GM21529 (cell line): ENCODE measurements around the gene ANKRD16.
A peak's percentile ranks its signal among the peaks of the same experiment; 100 is the strongest.

Experiments
- ATAC-seq: cut with Tn5 transposase; IDR thresholded peaks from one replicate; pipeline ENCODE4 v1.9.1; 2021; ENCODE audit not compliant: unreplicated experiment

The ANKRD16 gene

DNA sequence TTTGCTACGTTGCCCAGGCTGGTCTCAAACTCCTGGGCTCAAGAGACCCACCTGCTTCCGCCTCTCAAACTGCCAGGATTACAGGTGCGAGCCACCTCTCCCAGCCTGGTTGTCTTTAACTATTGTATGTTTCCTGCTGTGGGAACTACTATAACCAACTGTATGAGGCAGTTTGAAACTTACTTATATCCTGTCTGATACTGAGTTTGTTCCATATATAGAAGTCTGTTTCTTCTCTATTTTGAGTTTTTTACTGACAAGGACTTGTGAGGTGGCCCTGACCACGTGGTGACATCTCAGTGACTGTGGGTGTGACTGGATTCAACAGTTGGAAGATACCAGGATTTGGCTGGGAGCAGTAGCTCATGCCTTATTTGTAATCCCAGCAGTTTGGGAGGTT is 14.5 kb upstream of the ANKRD16 start:
- peak; percentile 98 for ATAC-seq

GRCh38 chr10:5903563-5903962 is 13.9 kb upstream of the ANKRD16 start:
- ATAC-seq, result no peak

DNA sequence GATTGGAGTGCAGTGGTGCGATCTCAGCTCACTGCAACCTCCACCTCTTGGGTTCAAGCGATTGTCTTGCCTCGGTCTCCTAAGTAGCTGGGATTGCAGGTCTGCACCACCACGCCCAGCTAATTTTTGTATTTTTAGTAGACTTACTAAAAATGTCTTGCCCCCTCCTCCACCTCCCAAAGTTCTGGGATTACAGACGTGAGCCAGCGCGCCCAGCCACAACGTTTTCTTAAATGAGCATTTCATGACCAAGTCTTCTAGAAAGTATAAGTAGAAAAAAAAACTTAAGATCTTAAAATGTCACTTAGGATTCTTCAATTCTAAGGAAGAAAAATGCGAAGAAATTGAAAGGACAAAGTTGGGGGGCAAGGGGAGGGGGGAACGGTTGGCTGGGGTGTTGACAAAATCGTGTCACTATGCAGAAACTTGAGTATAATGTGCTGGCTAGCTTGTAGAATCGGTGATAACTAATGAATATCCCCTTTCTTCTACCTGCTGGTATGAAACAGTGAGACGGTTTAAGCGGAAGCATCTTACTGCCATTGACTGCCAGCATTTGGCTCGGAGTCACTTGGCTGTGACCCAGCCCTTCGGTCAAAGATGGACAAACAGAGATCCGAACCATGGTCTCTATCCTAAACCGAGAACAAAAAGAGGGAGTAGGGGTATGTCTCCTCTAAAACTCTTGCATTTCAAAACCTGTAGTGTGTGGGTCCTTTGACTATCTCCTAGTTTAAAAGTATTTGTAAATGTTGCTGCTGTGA is 13.0 kb upstream of the ANKRD16 start:
- ATAC-seq, result no peak

GRCh38 chr10:5900247-5900646 is 10.6 kb upstream of the ANKRD16 start:
- no peak for ATAC-seq

GRCh38 chr10:5898163-5898562 is 8.5 kb upstream of the ANKRD16 start:
- no peak for ATAC-seq

- ATAC-seq, result no peak
These were observed 7.8 kb upstream of the ANKRD16 start for GRCh38 chr10:5897504-5897903.

DNA sequence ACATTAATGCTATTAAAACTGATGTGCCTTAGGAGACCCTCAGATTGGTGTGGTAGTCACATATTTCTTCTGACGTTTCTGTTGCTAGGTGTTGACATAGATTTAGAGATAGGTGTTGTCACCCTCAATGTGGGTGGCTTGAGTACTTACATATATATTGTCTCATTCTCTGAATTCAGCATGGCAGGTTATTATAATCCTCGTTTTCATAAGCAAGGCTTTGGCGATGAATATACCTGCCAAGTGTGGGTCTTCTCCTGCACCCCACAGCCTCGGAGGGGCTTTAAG is 7.3 kb upstream of the ANKRD16 start:
- ATAC-seq, result no peak

DNA sequence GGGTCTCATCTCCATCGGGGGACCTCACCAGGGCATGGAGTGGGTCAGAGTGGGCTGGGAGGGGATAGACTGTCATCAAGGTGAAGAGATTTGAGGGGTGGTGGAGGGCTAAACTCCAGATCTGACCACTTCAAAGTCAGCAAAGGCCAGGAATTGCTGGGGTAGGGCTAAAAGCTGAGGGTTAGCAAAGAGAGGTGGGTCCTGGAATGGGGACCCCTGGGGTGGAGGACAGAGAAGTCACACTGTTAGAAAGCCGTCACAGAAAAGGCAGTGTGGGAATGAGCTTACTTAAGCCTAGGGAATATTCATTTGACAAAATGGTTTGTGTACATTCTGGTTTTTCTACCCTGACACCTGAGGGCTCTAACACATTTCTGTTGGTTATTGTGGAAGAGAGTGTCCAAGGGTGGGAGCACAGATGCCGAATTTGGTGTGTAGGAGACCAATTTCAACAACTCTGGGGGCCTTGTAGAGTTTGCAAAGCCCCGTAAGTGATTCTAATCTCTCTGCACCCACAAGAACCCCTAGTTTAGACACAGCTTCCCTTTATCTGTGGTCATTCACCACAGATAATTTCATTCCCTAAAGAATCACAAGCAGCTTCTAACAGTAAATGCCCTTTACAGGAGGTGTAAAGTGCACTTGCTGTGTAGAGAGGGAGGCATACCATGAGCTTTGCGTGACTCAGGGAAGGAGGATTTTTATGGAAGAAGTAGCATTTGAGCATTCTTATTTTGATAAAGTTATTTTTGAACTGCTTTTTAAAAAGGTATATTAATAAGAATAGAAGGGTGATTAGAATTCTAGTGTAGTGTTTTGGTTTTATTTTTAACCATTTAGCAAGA is 6.7 kb upstream of the ANKRD16 start:
- ATAC-seq, result no peak

DNA sequence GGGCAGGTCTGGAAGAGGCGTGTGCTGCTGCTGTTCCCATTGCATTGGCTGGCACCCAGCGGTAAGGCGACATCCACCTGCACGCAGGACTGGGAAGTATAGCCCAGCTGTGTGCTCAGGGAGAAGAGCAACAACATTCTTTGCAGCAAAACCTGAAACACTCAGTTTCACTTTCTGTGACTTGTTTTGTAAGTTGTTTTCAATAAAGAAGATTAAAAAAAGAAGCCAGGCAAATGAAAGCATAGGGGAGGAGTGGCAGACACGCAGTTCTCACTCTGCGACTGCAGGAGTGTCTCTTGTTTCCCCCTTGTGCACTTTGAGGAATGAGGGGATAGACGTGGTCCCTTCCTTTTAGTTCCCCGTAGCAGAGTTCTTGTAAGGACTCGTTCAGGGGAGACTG is 6.1 kb upstream of the ANKRD16 start:
- ATAC-seq, result peak; percentile 71

DNA sequence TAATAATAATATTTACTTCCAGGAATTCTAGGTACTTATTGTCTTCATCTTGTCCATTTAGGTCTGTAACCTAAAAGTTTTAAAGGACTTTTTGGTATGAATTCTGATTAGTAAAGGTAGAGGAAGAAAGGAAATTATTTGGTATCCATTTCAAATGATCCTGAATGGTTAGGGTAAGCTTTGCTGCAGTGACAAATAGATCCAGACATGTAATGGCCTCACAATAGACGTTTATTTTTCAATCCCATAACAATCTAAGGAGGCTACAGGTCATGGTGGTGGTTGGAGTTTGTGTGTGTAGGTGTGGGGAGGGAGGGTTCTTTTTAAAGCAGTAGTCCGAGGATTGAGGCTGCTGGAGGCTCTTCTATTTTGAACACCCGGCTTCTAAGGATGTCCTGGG is 5.7 kb upstream of the ANKRD16 start:
- no peak for ATAC-seq

- ATAC-seq, result no peak
These were observed 5.2 kb upstream of the ANKRD16 start for GRCh38 chr10:5894873-5895272.

- ATAC-seq, result no peak
These were observed 4.7 kb upstream of the ANKRD16 start for GRCh38 chr10:5894403-5894802.

DNA sequence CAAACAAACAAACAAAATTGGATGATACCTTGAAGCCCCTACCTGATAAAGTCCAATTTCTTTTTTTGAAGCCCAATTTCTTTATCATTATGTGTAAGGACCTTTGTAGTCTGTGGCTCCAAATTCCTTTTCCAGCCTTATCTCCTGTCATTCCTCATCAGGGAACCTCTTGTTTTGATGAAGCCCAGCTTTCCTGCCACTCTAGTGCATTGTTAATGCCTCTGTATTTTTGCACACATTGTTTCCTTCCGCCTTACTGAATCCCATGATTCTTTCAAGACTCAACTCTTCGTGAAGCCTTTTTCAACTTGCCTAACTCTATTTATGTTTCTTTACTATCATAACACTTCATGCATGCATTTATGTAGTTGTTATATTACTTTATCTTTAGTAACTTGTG is 3.6 kb upstream of the ANKRD16 start:
- ATAC-seq, result no peak

GRCh38 chr10:5892007-5892406 is 2.3 kb upstream of the ANKRD16 start:
- no peak for ATAC-seq

- ATAC-seq, result no peak
These were observed 1.3 kb upstream of the ANKRD16 start for GRCh38 chr10:5891009-5891408.

GRCh38 chr10:5890452-5890915 is 791 bp upstream of the ANKRD16 start:
- ATAC-seq, result peak; percentile 6

DNA sequence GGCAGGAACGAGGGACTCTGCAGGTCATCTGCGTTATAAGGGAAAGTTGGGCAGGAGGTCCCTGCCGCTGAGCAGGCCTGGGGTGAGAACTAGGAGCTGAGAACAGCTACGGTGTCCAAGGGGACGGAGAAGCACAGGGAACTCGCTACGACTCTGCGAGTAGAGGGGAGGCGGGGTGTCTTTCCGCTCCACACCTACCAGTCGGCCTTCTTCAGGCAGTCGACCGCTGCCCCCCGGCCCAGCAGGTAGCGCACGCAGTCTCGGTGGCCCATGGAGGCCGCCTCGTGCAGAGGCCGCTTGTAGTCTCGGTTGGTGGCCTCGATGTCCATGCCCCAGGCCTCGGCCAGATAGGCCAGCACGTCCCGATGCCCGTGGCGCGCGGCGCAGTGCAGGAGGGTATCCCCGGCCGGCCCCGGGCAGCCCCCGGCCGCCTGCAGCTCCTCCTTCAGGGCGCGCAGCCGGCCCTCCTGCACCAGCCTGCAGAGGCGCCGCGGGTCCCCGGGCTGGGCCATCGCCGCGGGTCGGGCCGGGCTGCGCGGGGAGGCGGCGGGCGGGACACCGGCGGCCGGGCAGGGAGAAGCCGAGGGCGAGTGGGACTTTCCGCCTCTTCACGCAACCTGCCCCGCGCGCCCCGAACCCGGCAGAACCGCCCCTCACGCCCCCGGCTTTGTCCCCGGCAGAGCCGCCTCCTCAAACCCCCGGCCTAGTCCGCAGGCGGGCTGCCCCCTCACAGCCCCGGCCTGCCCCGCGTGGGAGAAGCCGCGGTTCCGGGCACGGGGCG is 660 bp downstream of the ANKRD16 start:
- peak; percentile 35 for ATAC-seq

DNA sequence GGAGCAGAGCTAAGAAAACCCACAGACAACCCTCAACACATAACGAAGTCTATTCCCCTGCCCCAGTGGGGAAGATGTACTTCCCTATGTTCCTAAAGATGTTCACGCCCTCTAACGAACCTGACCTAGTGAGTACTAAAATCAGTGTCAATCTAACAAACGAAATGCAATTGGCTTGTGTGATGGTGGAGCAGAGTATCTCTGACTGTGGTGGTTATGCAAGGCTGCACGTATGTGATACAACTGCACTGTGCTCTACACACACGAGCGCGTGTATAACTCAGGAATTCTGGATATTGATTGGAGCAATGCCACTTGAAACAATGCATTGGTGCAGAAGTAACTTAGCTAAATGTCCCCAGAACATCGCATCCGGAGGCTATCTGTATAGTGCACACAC is 1.3 kb downstream of the ANKRD16 start:
- no peak for ATAC-seq

GRCh38 chr10:5887641-5888040 is 2.1 kb downstream of the ANKRD16 start:
- ATAC-seq, result no peak

DNA sequence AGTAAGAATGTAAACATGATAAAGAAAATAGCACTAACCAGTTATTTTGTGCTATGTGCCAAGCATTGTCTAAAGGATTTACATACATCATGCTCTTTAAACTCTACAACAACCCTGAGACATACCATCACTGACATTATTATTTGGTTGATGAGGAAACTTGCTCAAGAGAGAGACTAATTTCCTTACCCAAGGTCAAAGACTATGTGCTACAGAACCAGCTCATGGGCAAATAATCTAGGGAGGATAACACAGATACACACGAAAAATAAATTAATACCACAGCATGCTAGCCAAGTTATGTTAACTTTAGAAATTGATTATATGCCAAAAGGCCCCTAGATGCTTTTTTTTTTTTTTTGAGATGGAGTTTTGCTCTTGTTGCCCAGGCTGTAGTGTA is 2.7 kb downstream of the ANKRD16 start:
- no peak for ATAC-seq

DNA sequence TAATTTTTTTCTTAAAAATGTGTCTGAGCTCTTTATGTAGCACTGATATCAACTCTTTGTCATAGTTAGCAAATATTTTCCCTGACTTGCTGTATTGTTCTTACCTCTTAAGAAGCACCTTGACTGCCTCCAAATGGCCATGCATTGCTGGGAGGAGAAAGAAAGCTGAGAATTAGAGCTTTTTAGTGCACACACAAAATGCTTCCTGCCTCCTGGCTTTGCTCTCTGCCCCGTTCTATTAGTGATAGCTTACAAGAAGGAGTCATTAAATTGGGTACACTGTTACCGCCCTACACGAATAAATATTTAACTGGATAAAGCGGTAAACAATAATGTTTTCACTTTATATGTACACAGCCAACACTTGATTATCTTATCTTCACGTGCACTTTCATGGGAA is 4.1 kb downstream of the ANKRD16 start:
- no peak for ATAC-seq

DNA sequence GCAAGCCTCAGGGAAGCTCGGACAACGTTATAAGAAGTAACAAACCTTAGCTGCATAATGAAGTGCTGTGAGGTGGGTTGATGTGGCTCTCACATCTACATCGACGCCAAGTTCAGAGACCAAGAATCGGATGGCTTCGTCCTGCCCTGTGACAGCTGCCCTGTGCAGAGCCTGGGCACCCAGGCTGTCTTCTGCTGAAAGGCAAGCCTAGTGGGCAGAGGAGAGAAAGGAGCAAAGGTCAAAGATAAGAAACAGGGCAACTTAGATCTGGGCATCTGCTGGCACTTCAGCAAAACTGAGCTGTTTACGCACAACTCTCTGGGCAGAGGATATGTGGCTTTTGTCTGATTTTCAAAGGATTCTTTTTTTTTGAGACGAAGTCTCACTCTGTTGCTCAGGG is 6.7 kb downstream of the ANKRD16 start:
- no peak for ATAC-seq
